Daoy (cell line): ENCODE measurements around the gene SLC12A7. TPM values are rescaled to one million over a fixed set of nuclear protein-coding genes. Genes with fewer than 3 reads are reported as not detected.
A peak's percentile ranks its signal among the peaks of the same experiment; 100 is the strongest.

ENCODE experiments used
- DNase-seq: peaks from one replicate; pipeline ENCODE4 v3.0.0-alpha.2; 2015; ENCODE audit warnings: low read depth
- total RNA-seq: library from RNA; depleted of rRNA; stranded (reverse); fragments of >200 nt; shearing (Covaris generic); gene quantifications from 2 replicates; pipeline ENCODE4 v1.2.3, GENCODE V29; 2014

The SLC12A7 gene
- total RNA-seq, 1 experiment from 2014 or later: 3.0 TPM

DNA sequence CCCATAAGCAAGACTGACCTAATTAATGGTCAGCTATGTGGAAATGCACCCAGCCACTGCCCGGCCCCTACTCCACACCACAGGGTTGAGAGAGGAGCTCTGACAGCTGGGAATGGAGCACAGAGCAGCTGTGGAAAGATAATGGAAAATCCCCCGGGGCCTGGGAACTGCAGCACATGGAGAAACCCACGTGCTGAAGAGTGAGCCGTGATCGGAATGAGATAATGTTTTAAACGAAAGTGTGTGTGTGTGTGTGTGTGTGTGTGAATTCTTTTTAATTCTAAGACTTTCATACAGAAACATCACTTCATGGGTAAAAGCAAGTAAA, 13.1 kb upstream of the SLC12A7 start:
- no peak for DNase-seq

DNA sequence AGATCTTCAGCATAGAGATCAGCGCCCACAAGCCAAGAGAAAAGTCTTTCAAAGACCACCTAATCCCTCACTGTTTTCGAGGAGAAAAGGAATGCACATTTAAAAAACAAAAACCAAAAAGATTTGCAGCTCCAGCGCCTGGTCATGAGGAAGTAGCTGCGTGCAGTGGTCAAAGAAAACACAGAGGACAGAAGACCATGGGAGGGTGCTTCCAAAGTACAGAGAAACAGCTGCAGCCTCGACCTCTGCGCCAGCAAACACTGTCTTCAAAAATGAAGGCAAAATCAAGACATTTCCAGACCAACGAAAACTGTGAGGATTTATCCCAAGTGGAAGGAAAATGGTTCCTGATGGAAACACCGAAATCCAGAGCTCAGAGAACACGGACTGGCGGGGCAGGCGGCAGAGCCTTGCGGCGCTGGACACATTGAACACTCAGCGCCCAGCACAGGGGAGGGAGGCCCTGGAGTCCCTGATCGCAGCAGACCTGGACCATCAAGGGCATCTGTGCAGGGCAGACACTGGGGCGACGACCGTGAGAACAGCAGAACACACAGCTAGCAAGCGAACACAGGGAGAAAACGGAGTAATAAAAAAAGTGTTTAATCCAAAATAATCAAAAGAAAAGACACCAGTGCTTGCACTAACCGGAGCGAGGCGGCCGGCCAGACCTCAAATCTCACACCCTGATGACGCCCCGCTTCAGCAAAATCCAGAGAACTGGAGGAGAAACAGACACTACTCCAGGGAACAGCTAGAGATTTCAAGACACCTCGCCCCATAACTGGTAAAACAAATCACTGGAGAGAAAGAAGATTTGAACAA, 12.6 kb upstream of the SLC12A7 start:
- DNase-seq: no peak

DNA sequence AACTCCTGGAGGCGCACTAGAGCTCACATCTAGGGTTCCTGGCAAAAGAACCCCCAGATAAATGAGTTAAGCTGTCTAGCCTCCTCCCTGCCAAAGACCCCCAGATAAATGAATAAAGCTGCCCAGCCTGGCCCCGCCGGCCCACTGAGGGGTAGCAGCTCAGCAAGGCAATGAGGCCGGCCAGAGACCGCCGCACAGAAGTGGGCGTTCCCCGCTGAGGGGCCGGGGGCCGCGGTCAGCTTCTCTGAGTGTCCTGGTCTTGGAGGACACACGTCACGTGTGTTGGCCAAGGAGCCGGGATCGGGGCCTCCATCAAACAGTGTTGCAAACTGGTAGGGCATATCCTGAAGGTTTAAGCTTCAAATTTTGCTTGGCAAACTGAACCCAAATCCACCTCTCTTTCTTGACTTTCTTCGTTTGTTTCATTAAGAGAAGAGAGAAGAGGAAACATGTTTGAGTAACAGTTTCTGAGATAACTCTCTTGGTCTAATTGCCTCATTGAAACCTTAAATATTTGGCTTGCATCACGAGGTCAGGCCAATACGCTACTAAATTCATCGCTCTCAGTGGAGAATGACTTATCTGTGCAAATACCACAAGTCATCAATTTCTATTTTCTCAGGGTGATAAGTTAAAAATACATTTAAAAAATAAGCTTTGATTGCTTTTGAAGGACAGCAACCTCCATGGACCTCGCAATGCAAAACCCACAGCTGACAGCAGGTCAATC, 11.7 kb upstream of the SLC12A7 start:
- no peak for DNase-seq

DNA sequence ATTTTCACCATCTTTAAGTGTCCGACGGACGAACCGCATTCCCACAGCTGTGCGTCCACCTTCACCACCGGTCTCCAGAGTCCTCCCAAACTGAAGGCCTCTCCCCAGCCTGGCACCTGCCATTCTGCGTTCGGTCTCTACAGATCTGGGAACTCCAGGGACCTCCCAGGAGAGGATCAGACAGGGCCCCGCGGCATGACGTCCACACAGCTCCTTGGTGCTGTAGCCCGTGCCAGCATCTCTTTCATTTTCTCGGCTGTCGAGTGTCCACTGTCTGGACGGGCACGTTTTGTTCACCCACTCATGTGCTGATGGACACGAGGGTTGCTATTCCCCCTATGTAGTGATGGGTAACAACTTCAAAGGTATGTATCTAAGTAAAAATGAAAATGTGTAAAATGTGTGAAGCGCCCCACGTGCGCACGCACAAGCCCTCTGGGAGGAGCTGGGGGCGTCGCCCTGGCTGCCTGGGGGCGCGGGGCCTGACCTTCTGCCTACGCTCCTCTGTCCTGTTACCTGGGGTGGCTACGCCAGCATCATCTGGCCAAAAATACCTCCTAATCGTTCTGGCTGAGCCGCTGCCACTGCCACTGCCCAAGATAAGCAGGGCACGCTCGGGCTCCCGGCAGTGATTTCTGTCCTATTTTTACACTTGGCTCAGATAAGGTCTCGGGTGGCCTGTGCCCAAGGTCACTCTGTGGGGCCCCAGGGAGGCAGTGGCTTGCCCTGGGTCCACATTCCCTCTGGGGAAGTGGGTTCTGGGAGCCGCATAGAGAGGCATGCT, 10.8 kb upstream of the SLC12A7 start:
- no peak for DNase-seq

DNA sequence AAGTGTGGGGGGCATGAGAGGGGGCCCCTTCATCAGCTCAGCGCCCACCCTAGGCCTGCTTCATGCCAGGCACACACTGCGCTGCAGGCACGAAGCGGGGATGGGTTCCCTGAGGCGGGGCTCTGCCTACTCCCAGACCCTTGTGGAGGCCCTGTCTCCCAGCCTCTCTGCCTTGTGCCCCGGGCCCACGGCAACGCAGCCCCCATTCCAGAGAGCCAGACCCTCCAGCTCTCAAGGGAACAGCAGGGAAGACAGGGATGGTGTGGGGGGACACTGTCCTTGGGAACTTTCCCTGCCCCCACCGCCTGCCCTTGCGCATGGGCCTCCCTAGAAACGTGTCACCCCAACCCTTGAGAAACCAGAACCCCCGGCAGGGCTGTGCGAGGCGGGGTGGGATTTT, 10.0 kb upstream of the SLC12A7 start:
- no peak for DNase-seq

DNA sequence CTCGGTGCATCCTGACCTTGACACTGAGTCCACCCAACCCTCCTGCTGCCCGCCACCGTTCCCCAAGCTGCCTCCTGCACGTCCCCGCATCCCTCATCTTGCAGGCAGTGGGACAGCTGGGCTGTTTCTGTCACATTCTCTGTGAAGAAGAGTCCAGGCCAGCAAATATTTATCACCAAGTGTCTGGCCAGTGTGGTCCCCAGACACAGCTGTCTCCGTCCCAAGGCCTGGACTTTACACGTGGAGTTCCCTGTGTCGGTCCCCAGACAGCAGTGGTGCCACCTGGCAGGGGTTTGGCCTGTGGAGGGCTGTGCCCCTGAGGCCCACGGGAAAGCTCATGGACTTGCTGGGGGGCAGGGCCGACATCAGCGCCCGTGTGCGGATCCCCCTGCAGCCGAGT, 9.2 kb upstream of the SLC12A7 start:
- no peak for DNase-seq

DNA sequence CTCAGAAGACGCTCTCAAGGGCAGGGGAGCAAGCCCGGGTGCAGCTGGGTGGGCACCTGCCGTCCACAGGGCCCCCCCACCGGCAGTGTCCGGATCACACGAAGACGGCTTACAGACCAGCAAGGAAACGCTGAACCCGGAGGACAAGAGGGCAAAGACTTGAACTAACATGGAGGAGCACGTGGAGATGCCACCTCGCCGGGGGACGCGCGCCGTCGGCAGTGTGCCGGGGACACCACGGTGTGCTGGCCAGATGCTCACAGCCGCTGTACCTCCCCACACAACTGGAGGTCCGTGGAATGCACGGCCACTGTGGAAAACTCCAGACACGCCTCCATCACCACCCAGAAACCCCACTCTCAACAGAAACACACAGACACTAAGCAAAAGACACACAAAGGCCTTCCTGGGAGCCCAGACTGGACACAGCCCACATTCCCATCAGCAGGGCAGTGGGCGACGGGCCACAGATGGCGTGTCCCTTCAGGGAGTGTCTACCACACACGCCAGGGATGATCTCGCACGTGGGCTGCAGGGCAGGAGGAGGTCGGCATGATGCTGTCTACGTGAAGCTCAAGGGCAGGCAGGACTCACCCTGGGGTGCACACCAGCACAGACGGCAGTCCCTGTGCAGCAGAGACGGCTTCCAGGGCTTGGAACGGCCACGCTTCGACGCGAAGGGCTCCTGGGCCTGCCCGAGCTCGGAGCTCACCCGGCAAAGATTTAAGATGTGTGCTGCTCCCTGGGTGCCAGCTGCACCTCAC, 8.6 kb upstream of the SLC12A7 start:
- DNase-seq: no peak

DNA sequence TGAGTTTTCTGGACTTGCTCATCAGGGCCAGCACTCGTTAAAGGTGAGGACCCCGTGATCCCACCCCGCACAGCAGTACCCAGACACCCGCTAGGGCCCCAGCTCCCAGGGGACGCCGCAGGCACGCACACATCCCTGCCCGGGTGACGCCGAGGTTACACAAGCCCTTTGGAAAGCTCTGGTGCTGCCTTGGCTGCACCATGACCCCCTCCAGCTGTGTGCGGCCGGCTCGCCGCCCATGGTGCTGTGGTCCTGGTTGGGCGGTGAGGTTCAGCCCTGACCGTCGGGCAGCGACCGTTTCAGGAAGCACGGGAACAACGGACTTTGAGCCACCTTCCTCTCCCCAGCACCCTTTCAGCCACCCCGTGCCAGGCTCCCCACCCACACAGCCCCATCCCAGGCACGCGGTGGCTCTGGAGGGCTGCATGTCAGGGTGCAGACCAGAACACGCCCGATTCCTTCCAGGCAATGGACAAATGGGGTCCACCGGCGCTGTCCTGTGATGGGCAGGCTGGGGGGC, 7.5 kb upstream of the SLC12A7 start:
- DNase-seq: no peak

DNA sequence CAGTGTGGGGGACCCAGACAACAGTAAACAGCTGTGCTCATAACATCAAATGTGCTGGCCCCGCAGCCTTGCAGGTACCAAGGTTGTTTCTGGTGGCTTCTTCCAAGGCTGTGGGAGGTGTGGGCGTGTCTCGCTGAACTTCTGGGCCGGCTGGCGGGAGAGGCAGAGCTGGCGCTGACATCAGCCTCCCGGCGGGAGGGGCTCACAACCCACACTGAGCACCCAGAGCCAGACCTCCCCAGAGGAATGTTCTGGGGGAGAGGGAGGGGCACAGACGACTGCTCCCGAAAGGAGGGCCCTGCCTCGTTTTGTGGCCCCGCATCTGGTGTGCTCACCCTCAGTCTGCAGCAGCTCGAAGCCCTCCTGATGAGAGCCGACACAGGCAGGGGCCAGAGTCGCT, 6.9 kb upstream of the SLC12A7 start:
- peak; percentile 65 for DNase-seq

DNA sequence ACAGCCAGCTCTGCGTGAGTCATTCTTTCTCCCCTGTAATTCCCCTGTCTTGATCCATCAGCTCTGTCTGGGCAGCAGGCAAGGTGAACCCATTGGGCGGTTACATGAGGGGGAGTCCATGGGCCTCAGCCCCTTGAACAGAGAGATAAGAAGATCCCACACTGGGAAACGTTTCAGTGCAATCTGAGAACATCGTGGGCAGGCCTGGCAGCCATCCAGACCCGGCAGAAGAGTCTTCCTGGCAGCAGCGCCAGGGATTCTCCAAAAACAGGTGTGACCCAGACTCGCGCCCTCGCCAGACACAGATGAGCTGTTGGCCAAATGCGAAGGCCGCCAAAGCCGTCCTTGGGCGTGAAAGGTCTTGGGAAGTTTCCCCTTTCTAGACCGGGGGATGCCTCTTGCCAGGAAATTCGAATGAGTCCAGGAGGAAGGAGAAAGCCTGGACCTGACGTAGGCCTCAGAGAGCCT, 6.4 kb upstream of the SLC12A7 start:
- DNase-seq: peak; percentile 77

DNA sequence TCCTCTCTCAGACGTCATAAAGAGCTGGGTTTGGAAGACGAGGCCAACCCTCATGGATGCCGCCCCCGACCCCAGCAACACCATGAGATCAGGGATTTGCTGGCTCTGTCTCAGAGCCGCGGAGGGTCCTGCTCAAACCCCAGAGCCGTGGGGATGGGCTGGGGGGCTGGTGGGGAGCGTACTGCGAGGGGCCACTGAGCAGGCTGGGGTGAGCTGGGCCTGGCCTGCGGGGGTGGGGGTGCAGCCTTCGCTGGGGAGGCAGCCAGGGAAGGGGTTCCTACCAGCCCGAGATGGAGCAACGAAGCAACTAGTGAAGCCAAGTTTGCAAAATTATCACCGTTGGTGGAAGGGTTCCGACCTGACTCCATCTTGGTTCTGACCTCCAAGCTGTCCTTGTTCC, 5.1 kb upstream of the SLC12A7 start:
- no peak for DNase-seq

DNA sequence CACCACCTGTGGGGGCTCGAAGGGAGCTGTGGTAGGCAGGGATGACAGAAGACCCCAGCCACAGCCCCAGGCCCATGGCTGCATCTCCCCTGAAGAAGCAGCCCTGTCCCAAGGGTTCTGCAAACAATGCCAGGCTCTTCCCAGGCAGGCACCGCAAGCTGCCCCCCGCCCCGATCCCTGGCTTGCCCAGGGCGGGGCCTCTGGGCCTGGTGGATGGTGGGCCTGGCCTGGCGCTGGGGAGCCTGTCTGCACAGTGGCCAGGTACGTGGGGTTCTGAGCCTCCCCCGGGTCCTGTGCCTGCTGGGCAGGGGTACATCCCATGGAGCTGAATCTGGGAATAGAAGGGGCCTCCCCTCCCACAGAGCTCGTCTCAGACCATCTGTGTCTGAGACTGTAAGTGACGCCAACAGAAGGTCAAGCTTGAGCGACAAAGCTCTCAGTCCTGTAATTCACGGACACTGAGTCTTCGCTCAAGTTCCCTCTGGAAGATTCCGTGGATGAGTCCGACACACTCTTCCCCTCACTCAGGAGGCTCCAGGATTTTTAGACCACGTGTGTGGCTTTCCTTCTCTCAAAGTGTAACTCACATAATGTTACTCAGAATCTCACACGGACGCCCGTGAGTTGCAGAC, 4.4 kb upstream of the SLC12A7 start:
- DNase-seq: no peak

DNA sequence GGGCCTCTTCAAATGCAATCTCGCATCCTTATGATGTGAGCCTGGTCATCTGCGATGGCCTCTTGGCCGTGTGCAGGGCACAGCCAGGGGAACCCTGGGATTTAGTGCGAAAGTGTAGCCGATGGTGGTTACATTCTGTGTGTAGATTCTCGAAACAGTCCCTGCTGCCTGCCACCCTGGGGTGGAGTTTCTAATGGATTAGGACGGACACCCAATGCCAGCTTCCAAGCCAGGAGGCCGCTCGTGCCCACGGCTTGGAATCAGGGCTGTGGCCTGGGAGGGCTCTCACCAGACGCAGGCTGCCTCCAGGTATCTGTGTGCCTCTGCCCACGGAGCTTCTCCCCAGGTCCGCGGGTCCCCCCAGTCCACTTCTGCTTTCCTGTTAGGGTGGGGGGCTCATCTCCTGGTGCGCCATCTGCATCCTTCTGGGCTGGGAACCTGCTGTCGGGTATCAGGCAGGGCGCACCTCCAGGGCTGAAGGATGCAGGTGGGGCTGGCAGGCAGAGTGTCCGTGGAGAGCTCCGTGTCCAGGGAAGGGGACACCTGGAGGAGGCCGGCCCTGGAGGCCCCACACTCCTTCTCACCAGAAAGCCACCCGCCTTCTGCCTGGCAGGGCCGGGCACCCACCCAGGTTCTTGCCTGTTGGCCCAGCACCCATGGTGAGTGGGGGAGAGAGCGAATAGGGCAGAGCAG, 3.4 kb upstream of the SLC12A7 start:
- DNase-seq: no peak

DNA sequence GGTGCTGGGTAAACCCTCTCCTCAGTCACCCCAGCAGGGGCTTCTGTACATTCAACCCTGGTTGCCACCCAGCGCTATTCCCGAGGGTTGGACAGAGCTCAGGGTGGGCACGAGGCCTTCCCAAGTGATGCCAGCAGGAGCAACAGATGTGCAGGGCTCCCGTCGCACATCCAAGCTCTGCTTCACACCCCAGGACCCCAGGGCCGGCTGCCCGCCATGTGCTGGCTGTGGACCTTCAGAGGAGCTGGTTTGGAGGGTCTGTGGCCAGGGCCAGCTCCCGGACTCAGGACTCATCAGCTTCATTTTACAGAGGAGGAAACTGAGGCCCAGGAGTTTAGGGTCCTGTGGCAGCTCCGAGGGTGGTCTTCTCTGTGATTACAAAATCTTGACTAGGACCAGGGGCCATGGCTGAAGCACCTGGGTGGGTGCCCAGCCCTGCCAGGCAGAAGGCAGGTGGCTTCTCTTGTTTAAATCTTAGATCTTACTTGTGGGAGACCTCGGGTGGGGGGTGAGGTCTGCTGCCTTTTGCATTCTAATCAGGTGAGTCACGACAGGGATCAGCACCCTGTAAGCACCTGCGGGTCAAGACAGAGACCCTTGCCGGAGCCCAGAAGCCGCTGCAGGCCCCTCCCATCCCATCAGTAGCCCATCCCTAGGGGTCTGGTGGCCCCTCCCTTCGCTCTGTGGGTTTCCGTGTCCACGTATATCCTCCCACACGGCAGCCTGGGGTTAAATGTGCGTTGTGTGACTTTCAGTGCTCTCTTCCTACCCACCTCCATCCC, 2.1 kb upstream of the SLC12A7 start:
- no peak for DNase-seq

DNA sequence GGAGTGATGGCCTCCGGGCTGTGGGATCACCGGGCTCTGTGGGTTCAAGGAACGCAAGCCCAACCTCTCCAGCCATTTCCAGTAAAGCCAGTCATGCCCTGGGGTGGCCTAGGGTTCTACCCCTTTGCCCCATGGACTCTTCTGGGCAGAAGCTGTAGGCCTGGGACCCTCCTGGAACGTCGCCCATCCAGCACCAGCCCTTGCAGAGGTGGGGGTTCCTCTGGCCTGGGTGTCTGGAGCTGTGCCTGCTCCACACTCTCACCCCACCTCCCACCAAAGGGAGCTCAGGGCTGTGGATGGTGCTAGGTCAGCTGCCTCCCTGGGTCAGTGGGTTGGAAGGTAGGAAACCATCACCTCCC, 1.4 kb upstream of the SLC12A7 start:
- no peak for DNase-seq

DNA sequence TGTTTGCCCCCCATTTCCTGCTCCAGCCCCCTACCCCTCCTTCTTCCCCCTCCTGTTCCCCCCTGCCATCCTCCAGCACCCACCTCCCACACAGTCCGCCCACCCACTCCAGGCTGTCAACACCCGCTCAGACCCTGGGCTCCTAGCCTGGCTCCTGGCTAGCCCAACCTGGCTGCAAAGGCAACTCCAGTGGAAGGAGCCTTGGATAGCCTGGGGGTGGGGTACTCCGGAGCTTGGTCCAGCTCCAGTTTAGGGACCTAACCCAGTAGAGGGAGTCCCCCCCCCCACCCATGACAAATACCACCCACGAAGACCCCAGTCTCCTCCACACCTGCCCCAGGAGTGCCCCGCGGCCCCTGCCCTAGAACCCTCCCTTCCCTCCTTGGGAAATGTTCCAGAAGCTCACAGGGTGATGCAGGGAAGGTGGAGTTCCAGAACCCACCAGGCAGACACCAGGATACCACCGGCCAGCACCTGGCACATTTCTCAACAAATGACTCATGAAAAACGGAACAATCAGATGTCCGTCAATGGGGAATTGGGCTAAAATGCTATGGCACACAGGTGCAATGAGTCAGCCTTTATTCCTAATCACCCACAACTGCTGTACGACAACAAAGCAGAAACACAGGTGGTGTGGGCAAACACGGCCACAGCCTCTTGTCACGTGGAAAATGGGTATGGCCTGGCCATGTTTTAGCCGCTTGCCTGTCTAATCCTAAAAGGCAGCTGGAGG, 901 bp upstream of the SLC12A7 start:
- peak; percentile 37 for DNase-seq

DNA sequence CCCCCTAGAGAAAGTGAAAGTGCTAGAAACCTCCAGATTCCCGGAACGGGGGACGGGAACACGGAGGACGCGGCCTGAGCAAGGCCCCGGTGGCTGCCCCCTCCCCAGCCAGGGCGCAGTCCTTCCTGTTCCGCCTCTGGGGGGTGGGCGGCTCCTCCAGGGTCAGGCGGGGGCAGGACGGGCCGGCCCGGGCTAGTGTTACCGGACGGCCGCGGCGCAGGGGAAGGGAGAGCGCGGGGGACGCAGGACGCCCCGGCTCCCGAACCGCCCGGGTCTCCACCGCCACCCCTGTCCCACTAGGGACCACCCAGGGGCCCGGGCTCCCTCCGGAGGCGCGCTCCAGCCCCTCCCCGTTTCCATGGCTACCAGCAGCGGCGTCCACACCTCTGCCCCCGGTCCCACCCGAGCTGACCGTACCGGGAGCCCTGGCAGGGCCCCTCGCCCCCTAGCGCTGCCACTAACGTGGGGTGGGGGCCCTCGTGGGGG, 579 bp downstream of the SLC12A7 start:
- DNase-seq: no peak

DNA sequence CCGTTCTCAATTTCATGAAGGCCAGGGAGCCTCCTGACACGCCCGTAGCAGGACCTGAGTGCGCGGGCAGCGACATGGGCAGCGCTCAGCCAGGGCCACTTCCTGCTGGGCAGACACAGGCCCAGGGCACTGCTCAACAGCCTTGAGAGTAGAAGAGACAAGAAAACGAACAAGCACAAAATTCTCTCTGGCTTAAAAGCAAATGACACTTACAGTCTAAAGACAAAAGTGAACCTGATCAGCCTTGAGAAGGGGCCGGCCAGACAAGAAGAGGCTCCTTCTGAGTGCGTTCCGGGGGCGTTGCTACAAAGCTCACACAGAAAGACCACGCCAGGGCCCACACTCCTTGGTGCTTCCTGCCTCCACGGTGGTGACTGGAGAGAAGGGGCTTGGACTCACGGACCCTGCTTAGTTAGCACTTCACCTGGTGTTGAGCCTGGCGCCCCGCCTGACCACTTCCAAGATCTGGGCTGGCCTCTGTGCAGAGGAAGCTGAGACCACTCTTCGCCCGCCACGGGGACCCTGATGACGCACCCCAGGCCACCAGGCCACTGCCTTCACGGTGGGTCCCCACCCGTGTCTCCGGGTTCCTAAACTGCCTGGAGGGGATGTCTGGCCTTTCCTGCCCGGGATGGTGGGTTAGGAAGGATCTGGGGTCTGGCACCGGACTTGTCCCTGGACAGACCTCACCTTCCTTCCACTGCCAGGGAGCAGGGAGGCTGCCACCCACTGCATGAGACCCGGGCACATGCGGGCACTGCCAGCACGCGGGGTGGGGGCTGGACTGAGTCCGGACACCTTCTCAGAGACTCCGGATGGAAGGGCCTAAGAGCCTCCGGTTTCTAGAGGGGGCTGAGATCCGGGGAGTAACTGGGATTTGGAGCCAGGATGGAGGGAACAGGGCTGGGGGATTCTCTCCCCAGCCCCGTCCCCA, 1.3 kb downstream of the SLC12A7 start:
- DNase-seq: no peak
